SK-N-SH treated with all-trans-retinoic acid at 6 μM for 48 hours (cell line): ENCODE data around the gene RPGRIP1L.

Source experiments
- ATAC-seq: fragments of 200-7000 bp; cut with Tn5 transposase; 3 replicates; pipeline ENCODE4 v1.9.1; 2020; ENCODE audit warnings: mild to moderate bottlenecking, moderate library complexity
- BACH2 ChIP-seq: fragments of 250-450 bp; sonication (Bioruptor Pico); IDR thresholded peaks from 2 replicates; pipeline ENCODE4 v1.9.0; 2021; ENCODE audit warnings: mild to moderate bottlenecking, borderline replicate concordance
- CSDC2 ChIP-seq: fragments of 250-450 bp; sonication (Bioruptor Pico); IDR thresholded peaks from 2 replicates; pipeline ENCODE4 v1.5.0; 2020; ENCODE audit warnings: mild to moderate bottlenecking, moderate library complexity
- ESRRG ChIP-seq: fragments of 250-450 bp; sonication (Bioruptor Pico); IDR thresholded peaks from 2 replicates; pipeline ENCODE4 v1.6.1; 2021; ENCODE audit warnings: mild to moderate bottlenecking
- GLIS3 ChIP-seq: fragments of 250-450 bp; sonication (Bioruptor Pico); IDR thresholded peaks from 2 replicates; pipeline ENCODE4 v1.5.0; 2020; ENCODE audit warnings: mild to moderate bottlenecking, moderate library complexity
- ISL1 ChIP-seq: fragments of 250-450 bp; sonication (Bioruptor Pico); IDR thresholded peaks from 2 replicates; pipeline ENCODE4 v2.1.2; 2022; ENCODE audit warnings: mild to moderate bottlenecking, moderate library complexity
- PPARA ChIP-seq: fragments of 250-450 bp; sonication (Bioruptor Pico); IDR thresholded peaks from 2 replicates; pipeline ENCODE4 v1.5.0; 2020; ENCODE audit warnings: mild to moderate bottlenecking, borderline replicate concordance
- SNAI2 ChIP-seq: fragments of 250-450 bp; sonication (Bioruptor Pico); IDR thresholded peaks from 2 replicates; pipeline ENCODE4 v1.5.0; 2020; ENCODE audit warnings: mild to moderate bottlenecking, moderate library complexity
- TCF4 ChIP-seq: fragments of 250-450 bp; sonication (Bioruptor Pico); IDR thresholded peaks from 2 replicates; pipeline ENCODE4 v1.8.0; 2021; ENCODE audit warnings: mild to moderate bottlenecking, moderate library complexity, borderline replicate concordance
- TOX ChIP-seq: fragments of 250-450 bp; sonication (Bioruptor Pico); IDR thresholded peaks from 2 replicates; pipeline ENCODE4 v1.8.0; 2021; ENCODE audit warnings: mild to moderate bottlenecking, moderate library complexity, borderline replicate concordance
- ZC3H10 ChIP-seq: fragments of 250-450 bp; sonication (Bioruptor Pico); IDR thresholded peaks from 2 replicates; pipeline ENCODE4 v1.5.1; 2021; ENCODE audit warnings: mild to moderate bottlenecking, moderate library complexity
- ZFP3 ChIP-seq: fragments of 250-450 bp; sonication (Bioruptor Pico); IDR thresholded peaks from 2 replicates; pipeline ENCODE4 v1.5.0; 2020; ENCODE audit warnings: mild to moderate bottlenecking, moderate library complexity
- ZFP30 ChIP-seq: fragments of 450-650 bp; formaldehyde crosslinking; IDR thresholded peaks from 2 replicates; pipeline ENCODE4 v1.5.0; 2022; ENCODE audit warnings: mild to moderate bottlenecking, moderate library complexity
- ZNF565 ChIP-seq: fragments of 450-650 bp; formaldehyde crosslinking; conservative IDR thresholded peaks from 2 replicates; pipeline ENCODE4 v1.5.0; 2020; ENCODE audit warnings: low read depth, mild to moderate bottlenecking, moderate library complexity
- ZNF70 ChIP-seq: fragments of 450-650 bp; formaldehyde crosslinking; IDR thresholded peaks from 2 replicates; pipeline ENCODE4 v1.5.0; 2020; ENCODE audit warnings: mild to moderate bottlenecking, moderate library complexity
- ZNF8 ChIP-seq: fragments of 450-650 bp; formaldehyde crosslinking; IDR thresholded peaks from 2 replicates; pipeline ENCODE4 v1.5.0; 2020; ENCODE audit warnings: mild to moderate bottlenecking, moderate library complexity
- TF ChIP-seq, protein P1 (sequence below): fragments of 250-450 bp; sonication (Bioruptor Pico); IDR thresholded peaks from 2 replicates; pipeline ENCODE4 v1.5.0; 2020; ENCODE audit warnings: mild to moderate bottlenecking, moderate library complexity
- TF ChIP-seq, protein P2 (sequence below): fragments of 250-450 bp; sonication (Bioruptor Pico); IDR thresholded peaks from 2 replicates; pipeline ENCODE4 v1.5.1; 2021; ENCODE audit warnings: mild to moderate bottlenecking, moderate library complexity
- TF ChIP-seq, protein P3 (sequence below): fragments of 250-450 bp; sonication (Bioruptor Pico); IDR thresholded peaks from 2 replicates; pipeline ENCODE4 v1.5.1; 2020; ENCODE audit warnings: low read depth, mild to moderate bottlenecking, moderate library complexity
- TF ChIP-seq, protein P4 (sequence below): fragments of 250-450 bp; sonication (Bioruptor Pico); IDR thresholded peaks from 2 replicates; pipeline ENCODE4 v1.8.0; 2021; ENCODE audit warnings: low read depth, mild to moderate bottlenecking, moderate library complexity, borderline replicate concordance
- TF ChIP-seq, protein P5 (sequence below): fragments of 250-450 bp; sonication (Bioruptor Pico); IDR thresholded peaks from 2 replicates; pipeline ENCODE4 v1.8.0; 2020; ENCODE audit warnings: mild to moderate bottlenecking, moderate library complexity, borderline replicate concordance

RPGRIP1L gene

DNA sequence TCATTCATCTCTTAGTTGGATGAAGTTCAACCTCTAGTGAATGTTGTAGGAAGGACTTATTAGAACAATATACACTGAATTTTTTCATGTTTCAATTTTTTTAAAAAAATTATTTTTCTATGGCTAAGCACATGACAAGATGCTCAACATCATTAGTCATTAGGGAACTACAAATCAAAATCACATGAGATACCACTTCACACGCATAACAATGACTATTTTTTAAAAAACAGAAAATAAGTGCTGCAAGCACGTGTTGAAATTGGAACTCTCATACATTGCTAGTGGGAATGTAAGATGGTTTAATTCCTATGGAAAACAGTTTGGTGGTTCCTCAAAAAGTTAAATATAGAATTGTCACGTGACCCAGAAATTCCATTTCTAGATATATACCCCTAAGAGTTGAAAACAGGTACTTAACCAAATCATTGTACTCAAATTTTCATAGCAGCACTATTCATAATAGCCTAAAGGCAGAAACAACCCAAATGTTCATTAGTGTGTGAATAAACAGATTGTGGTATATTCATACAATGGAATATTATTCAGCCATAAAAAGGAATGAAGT lies 115.5 kb downstream of the RPGRIP1L start:
- no peak for ATAC-seq
- TF ChIP-seq ZNF70 (CRISPR knock-in tag) (no peak), ZNF8 (no peak; the same call in 1 of the 2 replicates), TCF4 (no peak), ZFP30 (CRISPR knock-in tag) (no peak), BACH2 (no peak), CSDC2 (CRISPR knock-in tag) (no peak), ZC3H10 (no peak), TOX (CRISPR knock-in tag) (no peak), ZNF565 (CRISPR knock-in tag) (no peak), PPARA (no peak), ESRRG (no peak), ZFP3 (CRISPR knock-in tag) (no peak)
- TF ChIP-seq, protein P1, sequence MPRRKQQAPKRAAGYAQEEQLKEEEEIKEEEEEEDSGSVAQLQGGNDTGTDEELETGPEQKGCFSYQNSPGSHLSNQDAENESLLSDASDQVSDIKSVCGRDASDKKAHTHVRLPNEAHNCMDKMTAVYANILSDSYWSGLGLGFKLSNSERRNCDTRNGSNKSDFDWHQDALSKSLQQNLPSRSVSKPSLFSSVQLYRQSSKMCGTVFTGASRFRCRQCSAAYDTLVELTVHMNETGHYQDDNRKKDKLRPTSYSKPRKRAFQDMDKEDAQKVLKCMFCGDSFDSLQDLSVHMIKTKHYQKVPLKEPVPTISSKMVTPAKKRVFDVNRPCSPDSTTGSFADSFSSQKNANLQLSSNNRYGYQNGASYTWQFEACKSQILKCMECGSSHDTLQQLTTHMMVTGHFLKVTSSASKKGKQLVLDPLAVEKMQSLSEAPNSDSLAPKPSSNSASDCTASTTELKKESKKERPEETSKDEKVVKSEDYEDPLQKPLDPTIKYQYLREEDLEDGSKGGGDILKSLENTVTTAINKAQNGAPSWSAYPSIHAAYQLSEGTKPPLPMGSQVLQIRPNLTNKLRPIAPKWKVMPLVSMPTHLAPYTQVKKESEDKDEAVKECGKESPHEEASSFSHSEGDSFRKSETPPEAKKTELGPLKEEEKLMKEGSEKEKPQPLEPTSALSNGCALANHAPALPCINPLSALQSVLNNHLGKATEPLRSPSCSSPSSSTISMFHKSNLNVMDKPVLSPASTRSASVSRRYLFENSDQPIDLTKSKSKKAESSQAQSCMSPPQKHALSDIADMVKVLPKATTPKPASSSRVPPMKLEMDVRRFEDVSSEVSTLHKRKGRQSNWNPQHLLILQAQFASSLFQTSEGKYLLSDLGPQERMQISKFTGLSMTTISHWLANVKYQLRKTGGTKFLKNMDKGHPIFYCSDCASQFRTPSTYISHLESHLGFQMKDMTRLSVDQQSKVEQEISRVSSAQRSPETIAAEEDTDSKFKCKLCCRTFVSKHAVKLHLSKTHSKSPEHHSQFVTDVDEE (CRISPR knock-in tag): no peak
- TF ChIP-seq, protein P2, sequence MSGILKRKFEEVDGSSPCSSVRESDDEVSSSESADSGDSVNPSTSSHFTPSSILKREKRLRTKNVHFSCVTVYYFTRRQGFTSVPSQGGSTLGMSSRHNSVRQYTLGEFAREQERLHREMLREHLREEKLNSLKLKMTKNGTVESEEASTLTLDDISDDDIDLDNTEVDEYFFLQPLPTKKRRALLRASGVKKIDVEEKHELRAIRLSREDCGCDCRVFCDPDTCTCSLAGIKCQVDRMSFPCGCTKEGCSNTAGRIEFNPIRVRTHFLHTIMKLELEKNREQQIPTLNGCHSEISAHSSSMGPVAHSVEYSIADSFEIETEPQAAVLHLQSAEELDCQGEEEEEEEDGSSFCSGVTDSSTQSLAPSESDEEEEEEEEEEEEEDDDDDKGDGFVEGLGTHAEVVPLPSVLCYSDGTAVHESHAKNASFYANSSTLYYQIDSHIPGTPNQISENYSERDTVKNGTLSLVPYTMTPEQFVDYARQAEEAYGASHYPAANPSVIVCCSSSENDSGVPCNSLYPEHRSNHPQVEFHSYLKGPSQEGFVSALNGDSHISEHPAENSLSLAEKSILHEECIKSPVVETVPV (CRISPR knock-in tag): no peak
- TF ChIP-seq, protein P3, sequence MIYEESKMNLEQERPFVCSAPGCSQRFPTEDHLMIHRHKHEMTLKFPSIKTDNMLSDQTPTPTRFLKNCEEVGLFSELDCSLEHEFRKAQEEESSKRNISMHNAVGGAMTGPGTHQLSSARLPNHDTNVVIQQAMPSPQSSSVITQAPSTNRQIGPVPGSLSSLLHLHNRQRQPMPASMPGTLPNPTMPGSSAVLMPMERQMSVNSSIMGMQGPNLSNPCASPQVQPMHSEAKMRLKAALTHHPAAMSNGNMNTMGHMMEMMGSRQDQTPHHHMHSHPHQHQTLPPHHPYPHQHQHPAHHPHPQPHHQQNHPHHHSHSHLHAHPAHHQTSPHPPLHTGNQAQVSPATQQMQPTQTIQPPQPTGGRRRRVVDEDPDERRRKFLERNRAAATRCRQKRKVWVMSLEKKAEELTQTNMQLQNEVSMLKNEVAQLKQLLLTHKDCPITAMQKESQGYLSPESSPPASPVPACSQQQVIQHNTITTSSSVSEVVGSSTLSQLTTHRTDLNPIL (CRISPR knock-in tag): no peak

DNA sequence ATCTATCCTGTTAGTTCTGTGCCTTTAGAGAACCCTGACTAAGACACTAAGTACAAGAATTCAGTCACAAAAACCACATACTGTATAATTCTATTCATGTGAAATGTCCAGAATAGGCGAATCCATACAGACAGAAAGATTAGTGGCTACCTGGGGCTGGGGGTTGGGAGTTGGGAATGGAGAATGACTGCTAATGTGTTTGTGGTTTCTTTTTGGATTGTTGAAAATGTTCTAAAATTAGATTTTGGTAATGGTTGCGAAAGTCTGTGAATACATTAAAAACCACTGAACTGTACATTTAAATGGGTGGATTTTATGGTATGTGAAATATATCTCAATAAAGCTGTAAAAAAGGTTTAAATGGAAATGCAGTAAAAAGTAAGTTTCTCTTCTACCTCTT lies 120.3 kb downstream of the RPGRIP1L start:
- TF ChIP-seq, protein P4, sequence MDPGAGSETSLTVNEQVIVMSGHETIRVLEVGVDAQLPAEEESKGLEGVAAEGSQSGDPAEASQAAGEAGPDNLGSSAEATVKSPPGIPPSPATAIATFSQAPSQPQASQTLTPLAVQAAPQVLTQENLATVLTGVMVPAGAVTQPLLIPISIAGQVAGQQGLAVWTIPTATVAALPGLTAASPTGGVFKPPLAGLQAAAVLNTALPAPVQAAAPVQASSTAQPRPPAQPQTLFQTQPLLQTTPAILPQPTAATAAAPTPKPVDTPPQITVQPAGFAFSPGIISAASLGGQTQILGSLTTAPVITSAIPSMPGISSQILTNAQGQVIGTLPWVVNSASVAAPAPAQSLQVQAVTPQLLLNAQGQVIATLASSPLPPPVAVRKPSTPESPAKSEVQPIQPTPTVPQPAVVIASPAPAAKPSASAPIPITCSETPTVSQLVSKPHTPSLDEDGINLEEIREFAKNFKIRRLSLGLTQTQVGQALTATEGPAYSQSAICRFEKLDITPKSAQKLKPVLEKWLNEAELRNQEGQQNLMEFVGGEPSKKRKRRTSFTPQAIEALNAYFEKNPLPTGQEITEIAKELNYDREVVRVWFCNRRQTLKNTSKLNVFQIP (CRISPR knock-in tag): no peak
- TF ChIP-seq ZNF70 (CRISPR knock-in tag) (no peak), ZFP30 (CRISPR knock-in tag) (no peak), CSDC2 (CRISPR knock-in tag) (no peak), ESRRG (no peak), SNAI2 (no peak), GLIS3 (CRISPR knock-in tag) (no peak), TOX (CRISPR knock-in tag) (no peak), ZFP3 (CRISPR knock-in tag) (no peak)
- no peak for ATAC-seq

DNA sequence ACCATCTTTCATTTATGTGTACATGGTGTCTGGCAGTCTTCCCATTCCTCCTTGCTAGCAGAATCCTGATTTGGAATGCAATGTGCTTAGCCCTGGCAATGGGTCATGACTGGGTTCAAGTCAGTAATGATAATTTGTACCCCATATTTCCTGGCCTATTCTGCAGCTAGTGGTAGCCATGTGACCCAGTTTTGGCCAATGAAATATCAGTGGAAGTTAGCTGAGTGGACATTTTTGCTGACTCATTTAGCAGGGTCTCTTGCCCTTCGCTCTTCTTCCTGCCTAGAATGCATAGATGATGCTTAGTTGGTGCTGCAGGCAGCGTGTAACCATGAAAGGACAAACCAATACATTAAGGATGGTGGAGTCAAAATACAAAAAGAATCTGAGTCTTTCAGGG lies 121.9 kb downstream of the RPGRIP1L start:
- no peak for ATAC-seq
- TF ChIP-seq ZC3H10: no peak
- TF ChIP-seq TCF4: no peak
- TF ChIP-seq ZFP3 (CRISPR knock-in tag): no peak
- no peak for TF ChIP-seq ZFP30 (CRISPR knock-in tag)
- no peak for TF ChIP-seq BACH2
- TF ChIP-seq PPARA: no peak
- TF ChIP-seq ISL1 (CRISPR knock-in tag): no peak
- TF ChIP-seq CSDC2 (CRISPR knock-in tag): no peak
- no peak for TF ChIP-seq SNAI2
- TF ChIP-seq, protein P1 (CRISPR knock-in tag): no peak
- no peak for TF ChIP-seq ZNF565 (CRISPR knock-in tag)
- TF ChIP-seq, protein P3 (CRISPR knock-in tag): no peak
- no peak for TF ChIP-seq ESRRG
- TF ChIP-seq, protein P5, sequence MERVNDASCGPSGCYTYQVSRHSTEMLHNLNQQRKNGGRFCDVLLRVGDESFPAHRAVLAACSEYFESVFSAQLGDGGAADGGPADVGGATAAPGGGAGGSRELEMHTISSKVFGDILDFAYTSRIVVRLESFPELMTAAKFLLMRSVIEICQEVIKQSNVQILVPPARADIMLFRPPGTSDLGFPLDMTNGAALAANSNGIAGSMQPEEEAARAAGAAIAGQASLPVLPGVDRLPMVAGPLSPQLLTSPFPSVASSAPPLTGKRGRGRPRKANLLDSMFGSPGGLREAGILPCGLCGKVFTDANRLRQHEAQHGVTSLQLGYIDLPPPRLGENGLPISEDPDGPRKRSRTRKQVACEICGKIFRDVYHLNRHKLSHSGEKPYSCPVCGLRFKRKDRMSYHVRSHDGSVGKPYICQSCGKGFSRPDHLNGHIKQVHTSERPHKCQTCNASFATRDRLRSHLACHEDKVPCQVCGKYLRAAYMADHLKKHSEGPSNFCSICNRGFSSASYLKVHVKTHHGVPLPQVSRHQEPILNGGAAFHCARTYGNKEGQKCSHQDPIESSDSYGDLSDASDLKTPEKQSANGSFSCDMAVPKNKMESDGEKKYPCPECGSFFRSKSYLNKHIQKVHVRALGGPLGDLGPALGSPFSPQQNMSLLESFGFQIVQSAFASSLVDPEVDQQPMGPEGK (CRISPR knock-in tag): no peak
- no peak for TF ChIP-seq TOX (CRISPR knock-in tag)
- TF ChIP-seq, all 23 proteins: peak for 0
